Neural cell (in vitro differentiated cells): ENCODE results near the gene CARS1. TPM values are rescaled to one million over a fixed set of nuclear protein-coding genes. Genes with fewer than 3 reads are reported as not detected.

Experiments
- H2AFZ ChIP-seq: fragments of 200-600, 300-800 bp; sonication (generic), shearing (Covaris generic); 2 replicates; pipeline ENCODE4 v1.6.0; 2014; ENCODE audit warnings: low read depth, mild to moderate bottlenecking, antibody characterized with exemption, low read length, moderate library complexity
- H3F3A ChIP-seq: fragments of 200-600 bp; shearing (Covaris generic); 2 replicates; pipeline ENCODE4 v1.6.1; 2016; ENCODE audit warnings: mild to moderate bottlenecking, moderate library complexity, mixed read lengths, antibody characterized with exemption, low read length; ENCODE audit not compliant: insufficient read depth, poor library complexity, severe bottlenecking
- H3K27ac ChIP-seq: fragments of 200-600, 300-800 bp; sonication (generic), shearing (Covaris generic); 2 replicates; pipeline ENCODE4 v1.5.1; 2014; ENCODE audit warnings: mild to moderate bottlenecking, low read length, moderate library complexity
- H3K27me3 ChIP-seq: fragments of 300-800, 200-600 bp; sonication (generic), shearing (Covaris generic); 2 replicates; pipeline ENCODE4 v1.6.0; 2014; ENCODE audit warnings: mild to moderate bottlenecking, low read depth, low read length, moderate library complexity; ENCODE audit not compliant: insufficient read depth
- H3K36me3 ChIP-seq: fragments of 300-800, 200-600 bp; sonication (generic), shearing (Covaris generic); 2 replicates; pipeline ENCODE4 v1.5.1; 2014; ENCODE audit warnings: mild to moderate bottlenecking, antibody characterized with exemption, low read length, moderate library complexity; ENCODE audit not compliant: insufficient read depth
- H3K4me2 ChIP-seq: fragments of 300-800, 200-600 bp; sonication (generic), shearing (Covaris generic); 2 replicates; pipeline ENCODE4 v1.6.0; 2014; ENCODE audit warnings: mild to moderate bottlenecking, low read length
- H3K4me3 ChIP-seq: fragments of 300-800, 200-600 bp; sonication (generic), shearing (Covaris generic); 2 replicates; pipeline ENCODE4 v1.5.1; 2014; ENCODE audit warnings: mild to moderate bottlenecking, low read length, moderate library complexity
- H3K79me2 ChIP-seq: fragments of 200-600 bp; shearing (Covaris generic); replicated peaks from 2 replicates; pipeline ENCODE4 v1.6.0; 2014; ENCODE audit warnings: mild to moderate bottlenecking, low read length, moderate library complexity; ENCODE audit not compliant: insufficient read depth
- H3K9ac ChIP-seq: fragments of 300-800, 200-600 bp; sonication (generic), shearing (Covaris generic); 2 replicates; pipeline ENCODE4 v1.6.1; 2016; ENCODE audit warnings: mild to moderate bottlenecking, low read length, mixed read lengths
- H3K9me2 ChIP-seq: fragments of 200-600 bp; shearing (Covaris generic); 2 replicates; pipeline ENCODE4 v1.6.1; 2016; ENCODE audit warnings: mild to moderate bottlenecking, low read length, mixed read lengths; ENCODE audit not compliant: insufficient read depth
- H3K9me3 ChIP-seq: fragments of 200-600, 300-800 bp; sonication (generic), shearing (Covaris generic); 2 replicates; pipeline ENCODE4 v1.6.1; 2016; ENCODE audit warnings: mild to moderate bottlenecking, mixed run types, low read length, moderate library complexity, mixed read lengths
- H4K20me1 ChIP-seq: fragments of 200-600 bp; shearing (Covaris generic); 2 replicates; pipeline ENCODE4 v1.6.1; 2016; ENCODE audit warnings: mild to moderate bottlenecking, mixed run types; ENCODE audit not compliant: insufficient read depth
- EZH2 ChIP-seq: fragments of 200-600, 300-800 bp; shearing (Covaris generic), sonication (generic); IDR thresholded peaks from 2 replicates; pipeline ENCODE4 v1.6.1; 2014; ENCODE audit warnings: antibody characterized with exemption, low read length, borderline replicate concordance, mild to moderate bottlenecking; ENCODE audit not compliant: insufficient read depth, poor library complexity, severe bottlenecking
- MXI1 ChIP-seq: fragments of 450-650 bp; conservative IDR thresholded peaks from 2 replicates; pipeline ENCODE4 v1.6.1; 2014; ENCODE audit warnings: antibody characterized with exemption, mild to moderate bottlenecking; ENCODE audit not compliant: poor library complexity, severe bottlenecking
- POLR2AphosphoS5 ChIP-seq: IDR thresholded peaks from 2 replicates; pipeline ENCODE4 v1.6.1; 2012
- RAD21 ChIP-seq: fragments of 450-650 bp; conservative IDR thresholded peaks from 2 replicates; pipeline ENCODE4 v1.6.1; 2014; ENCODE audit warnings: antibody characterized with exemption, mild to moderate bottlenecking, moderate library complexity
- REST ChIP-seq: IDR thresholded peaks from 2 replicates; pipeline ENCODE4 v1.6.1; 2012; ENCODE audit warnings: borderline replicate concordance
- SMC3 ChIP-seq: fragments of 450-650 bp; conservative IDR thresholded peaks from 2 replicates; pipeline ENCODE4 v1.6.1; 2014; ENCODE audit warnings: antibody characterized with exemption, mild to moderate bottlenecking, moderate library complexity; ENCODE audit not compliant: poor library complexity
- TAF1 ChIP-seq: IDR thresholded peaks from 2 replicates; pipeline ENCODE4 v1.6.1; 2012; ENCODE audit warnings: low read depth
- polyA plus RNA-seq: library from polyadenylated mRNA; depleted of rRNA; stranded (reverse); fragments of >200 nt; gene quantifications from 2 replicates; pipeline ENCODE4 v1.2.3, GENCODE V29; 2014
- TF ChIP-seq, protein P1 (sequence below): fragments of 450-650 bp; IDR thresholded peaks from 2 replicates; pipeline ENCODE4 v1.5.1; 2014; ENCODE audit warnings: antibody characterized with exemption, mild to moderate bottlenecking, moderate library complexity; ENCODE audit not compliant: poor library complexity, severe bottlenecking

Gene CARS1
- polyA plus RNA-seq, 1 donor from 2014 or later, result 48.2 TPM

GRCh38 chr11:2963761-2964160 is 93.5 kb downstream of the CARS1 start:
- Histone ChIP-seq H3F3A (no peaks in the 10 kb centered on the region), H3K4me2 (no peak overlapping the region), H2AFZ (no peak overlapping the region), H3K36me3 (peaks cover 13% of the 10 kb centered on the region), H3K27ac (no peak overlapping the region), H4K20me1 (no peaks in the 10 kb centered on the region), H3K27me3 (no peaks in the 10 kb centered on the region), H3K9me2 (no peaks in the 10 kb centered on the region), H3K9ac (no peak overlapping the region), H3K4me3 (no peak overlapping the region), H3K9me3 (no peaks in the 10 kb centered on the region), H3K79me2 (peaks cover 16% of the 10 kb centered on the region)
- TF ChIP-seq EZH2 (no peak), MXI1 (no peak), POLR2AphosphoS5 (no peak), TAF1 (no peak), RAD21 (no peak), SMC3 (no peak), REST (no peak)
- TF ChIP-seq, protein P1, sequence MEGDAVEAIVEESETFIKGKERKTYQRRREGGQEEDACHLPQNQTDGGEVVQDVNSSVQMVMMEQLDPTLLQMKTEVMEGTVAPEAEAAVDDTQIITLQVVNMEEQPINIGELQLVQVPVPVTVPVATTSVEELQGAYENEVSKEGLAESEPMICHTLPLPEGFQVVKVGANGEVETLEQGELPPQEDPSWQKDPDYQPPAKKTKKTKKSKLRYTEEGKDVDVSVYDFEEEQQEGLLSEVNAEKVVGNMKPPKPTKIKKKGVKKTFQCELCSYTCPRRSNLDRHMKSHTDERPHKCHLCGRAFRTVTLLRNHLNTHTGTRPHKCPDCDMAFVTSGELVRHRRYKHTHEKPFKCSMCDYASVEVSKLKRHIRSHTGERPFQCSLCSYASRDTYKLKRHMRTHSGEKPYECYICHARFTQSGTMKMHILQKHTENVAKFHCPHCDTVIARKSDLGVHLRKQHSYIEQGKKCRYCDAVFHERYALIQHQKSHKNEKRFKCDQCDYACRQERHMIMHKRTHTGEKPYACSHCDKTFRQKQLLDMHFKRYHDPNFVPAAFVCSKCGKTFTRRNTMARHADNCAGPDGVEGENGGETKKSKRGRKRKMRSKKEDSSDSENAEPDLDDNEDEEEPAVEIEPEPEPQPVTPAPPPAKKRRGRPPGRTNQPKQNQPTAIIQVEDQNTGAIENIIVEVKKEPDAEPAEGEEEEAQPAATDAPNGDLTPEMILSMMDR, result no peak

DNA sequence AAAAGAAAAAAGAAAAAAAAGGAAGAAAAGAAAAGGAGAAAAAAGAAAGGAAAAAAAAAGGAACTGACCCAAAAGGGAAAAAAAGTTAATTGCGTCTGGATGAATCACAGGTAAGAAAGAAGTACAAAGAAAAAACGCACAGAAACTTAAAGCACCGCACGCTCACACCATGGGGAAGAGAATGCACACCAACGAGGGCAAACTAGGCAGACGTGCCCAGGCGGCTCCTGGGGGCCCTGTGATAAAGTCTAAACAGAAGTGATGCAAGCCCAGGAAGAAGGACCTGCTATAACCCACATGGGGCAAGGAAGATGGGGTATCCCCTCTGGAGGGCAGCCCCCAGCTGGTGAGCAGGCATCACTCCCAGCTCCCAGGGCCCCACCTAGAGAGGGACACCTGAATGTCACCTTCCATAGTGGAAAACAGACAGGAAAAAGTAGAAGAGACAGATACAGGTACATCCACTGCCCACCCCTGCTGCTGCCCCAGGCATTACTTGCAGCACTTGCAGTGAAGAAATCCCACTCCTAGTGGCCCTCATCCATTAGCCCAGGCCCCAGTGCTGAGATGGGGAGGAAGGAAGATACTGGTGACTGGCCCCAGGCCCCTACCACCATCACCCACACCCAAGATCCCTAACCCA is 94.0 kb downstream of the CARS1 start:
- no peak overlapping the region for H2AFZ ChIP-seq
- H3K79me2 ChIP-seq, result peaks cover 16% of the 10 kb centered on the region
- H3K9ac ChIP-seq, result no peak overlapping the region
- H3K4me2 ChIP-seq, result no peak overlapping the region
- H3K36me3 ChIP-seq, result peaks cover 13% of the 10 kb centered on the region
- no peaks in the 10 kb centered on the region for H3K9me2 ChIP-seq
- no peak for TF ChIP-seq RAD21
- no peak for TF ChIP-seq SMC3
- TF ChIP-seq EZH2, result no peak
- TF ChIP-seq POLR2AphosphoS5, result no peak
- TF ChIP-seq REST, result no peak
- TF ChIP-seq, protein P1, result no peak
- no peak for TF ChIP-seq MXI1
- no peaks in the 10 kb centered on the region for H3K27me3 ChIP-seq
- no peak overlapping the region for H3K27ac ChIP-seq
- no peak overlapping the region for H3K4me3 ChIP-seq
- H4K20me1 ChIP-seq, result no peaks in the 10 kb centered on the region
- no peaks in the 10 kb centered on the region for H3K9me3 ChIP-seq
- no peaks in the 10 kb centered on the region for H3F3A ChIP-seq
